Trophoblast cell (in vitro differentiated cells and primary cell): ENCODE results near the gene CXXC4.

Experiments used
- DNase-seq, 2 donors: peaks; one replicate each; pipeline ENCODE4 v3.0.0-alpha.2; 2016
- H2AFZ ChIP-seq: 2 replicates; pipeline ENCODE4 v1.6.1; 2013; ENCODE audit warnings: low read length, moderate library complexity, mild to moderate bottlenecking; ENCODE audit not compliant: insufficient read depth, poor library complexity
- H2AK5ac ChIP-seq: 2 replicates; pipeline ENCODE4 v1.6.1; 2013; ENCODE audit warnings: mild to moderate bottlenecking, low read length
- H2BK120ac ChIP-seq: 2 replicates; pipeline ENCODE4 v1.6.1; 2013; ENCODE audit warnings: low read length, mild to moderate bottlenecking, moderate library complexity; ENCODE audit not compliant: insufficient read depth, poor library complexity
- H2BK12ac ChIP-seq: 2 replicates; pipeline ENCODE4 v1.6.1; 2013; ENCODE audit warnings: mild to moderate bottlenecking, low read length, moderate library complexity
- H2BK5ac ChIP-seq: 2 replicates; pipeline ENCODE4 v1.6.1; 2013; ENCODE audit warnings: low read length, low read depth, moderate library complexity, mild to moderate bottlenecking; ENCODE audit not compliant: poor library complexity
- H3K14ac ChIP-seq: 2 replicates; pipeline ENCODE4 v1.6.1; 2013; ENCODE audit warnings: mild to moderate bottlenecking, low read length
- H3K18ac ChIP-seq: 2 replicates; pipeline ENCODE4 v1.6.1; 2013; ENCODE audit warnings: mild to moderate bottlenecking, low read length
- H3K23ac ChIP-seq: 2 replicates; pipeline ENCODE4 v1.6.1; 2013; ENCODE audit warnings: low read length
- H3K27ac ChIP-seq: 2 replicates; pipeline ENCODE4 v1.5.1; 2013; ENCODE audit warnings: low read depth, mild to moderate bottlenecking, inconsistent platforms, low read length, moderate library complexity
- H3K27me3 ChIP-seq: 2 replicates; pipeline ENCODE4 v1.6.1; 2013; ENCODE audit warnings: inconsistent platforms, mild to moderate bottlenecking, low read length, moderate library complexity; ENCODE audit not compliant: insufficient read depth
- H3K36me3 ChIP-seq, 2 experiments: 1 replicate in 1 of 2; 2 replicates in 1 of 2; pipeline ENCODE4 v1.6.1; 2013; ENCODE audit warnings: low read length in 2 of 2, mild to moderate bottlenecking in 2 of 2, moderate library complexity in 1 of 2; ENCODE audit not compliant: insufficient read depth in 2 of 2, control insufficient read depth in 1 of 2
- H3K4ac ChIP-seq: 2 replicates; pipeline ENCODE4 v1.6.1; 2013; ENCODE audit warnings: low read depth, mild to moderate bottlenecking, low read length, moderate library complexity
- H3K4me1 ChIP-seq, 2 experiments: 1 replicate in 1 of 2; 2 replicates in 1 of 2; pipeline ENCODE4 v1.6.1; 2013; ENCODE audit warnings: low read length in 2 of 2, mild to moderate bottlenecking in 2 of 2, moderate library complexity in 1 of 2; ENCODE audit not compliant: insufficient read depth in 2 of 2, control insufficient read depth in 1 of 2
- H3K4me2 ChIP-seq: 2 replicates; pipeline ENCODE4 v1.6.1; 2013; ENCODE audit warnings: inconsistent platforms, mild to moderate bottlenecking, low read length, moderate library complexity
- H3K4me3 ChIP-seq: 2 replicates; pipeline ENCODE4 v1.5.1; 2013; ENCODE audit warnings: mild to moderate bottlenecking, low read depth, low read length, inconsistent platforms
- H3K79me1 ChIP-seq: one replicate; pipeline ENCODE4 v1.6.1; 2013; ENCODE audit warnings: low read length
- H3K79me2 ChIP-seq: 2 replicates; pipeline ENCODE4 v1.6.1; 2013; ENCODE audit warnings: low read length, mild to moderate bottlenecking; ENCODE audit not compliant: control insufficient read depth, insufficient read depth, poor library complexity
- H3K9ac ChIP-seq: 2 replicates; pipeline ENCODE4 v1.6.1; 2013; ENCODE audit warnings: mild to moderate bottlenecking, low read length
- H3K9me3 ChIP-seq: 2 replicates; pipeline ENCODE4 v1.6.1; 2013; ENCODE audit warnings: low read depth, mild to moderate bottlenecking, control low read depth, inconsistent platforms, low read length; ENCODE audit not compliant: insufficient read depth
- H4K12ac ChIP-seq: 2 replicates; pipeline ENCODE4 v1.6.1; 2013; ENCODE audit warnings: low read depth, mild to moderate bottlenecking, low read length, moderate library complexity
- H4K8ac ChIP-seq: 2 replicates; pipeline ENCODE4 v1.6.1; 2013; ENCODE audit warnings: low read depth, mild to moderate bottlenecking, low read length, moderate library complexity
- H4K91ac ChIP-seq: one replicate; pipeline ENCODE4 v1.6.1; 2013; ENCODE audit warnings: low read depth, mild to moderate bottlenecking, low read length, moderate library complexity
- WGBS: extraction: QIAGEN DNeasy Blood & Tissue Kit; methylation state at CpG from one replicate; pipeline ENCODE4 v1.1.7; 2013; ENCODE audit warnings: missing lambda C conversion rate; ENCODE audit not compliant: insufficient read length, insufficient coverage; ENCODE audit errors: extremely low coverage; 5-methylcytosine and 5-hydroxymethylcytosine counted together

The CXXC4 gene

DNA sequence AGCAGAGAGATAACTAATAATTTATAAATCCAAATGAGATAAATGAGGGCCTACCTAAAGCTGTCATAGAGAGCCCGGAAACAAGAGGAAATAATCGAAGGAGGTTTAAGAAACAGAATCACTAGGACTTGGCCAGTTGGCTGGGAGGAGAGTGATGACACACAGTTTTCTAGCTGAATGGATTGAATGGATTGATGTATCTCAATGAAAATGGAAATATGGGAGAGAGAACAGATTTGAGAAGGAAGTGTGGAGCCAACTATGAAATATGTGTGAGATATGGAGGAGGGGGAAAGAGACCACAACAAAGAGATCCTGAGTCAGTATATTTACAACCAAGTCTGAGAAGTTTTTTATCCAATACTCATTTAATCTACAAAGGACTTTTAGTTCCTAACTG lies 35.7 kb upstream of the CXXC4 start:
- Histone ChIP-seq H3K79me2 (no peaks in the 10 kb centered on the region), H4K8ac (no peak overlapping the region), H2BK120ac (no peak overlapping the region), H3K27me3 (no peaks in the 10 kb centered on the region), H3K9me3 (no peaks in the 10 kb centered on the region), H3K9ac (no peak overlapping the region), H3K18ac (no peak overlapping the region), H3K79me1 (no peaks in the 10 kb centered on the region), H3K4ac (no peak overlapping the region), H4K12ac (no peak overlapping the region), H4K91ac (no peak overlapping the region), H3K27ac (no peak overlapping the region), H3K4me1 (no peaks in the 10 kb centered on the region), H3K36me3 (no peaks in the 10 kb centered on the region), H3K23ac (no peak overlapping the region), H3K14ac (no peak overlapping the region), H3K4me3 (no peak overlapping the region), H3K4me2 (no peak overlapping the region), H2AK5ac (no peak overlapping the region), H2BK12ac (no peak overlapping the region), H2BK5ac (no peak overlapping the region), H2AFZ (no peak overlapping the region)
- DNase-seq = no peak
- WGBS = no CpG with 5 or more reads among the region's 2 CpGs

GRCh38 chr4:104524591-104524990 lies 29.9 kb upstream of the CXXC4 start:
- Histone ChIP-seq H3K4me3 (no peak overlapping the region), H2AFZ (no peak overlapping the region), H2AK5ac (no peak overlapping the region), H4K12ac (no peak overlapping the region), H3K9ac (no peak overlapping the region), H4K91ac (no peak overlapping the region), H3K14ac (no peak overlapping the region), H3K79me1 (no peaks in the 10 kb centered on the region), H3K27me3 (no peaks in the 10 kb centered on the region), H3K4ac (no peak overlapping the region), H4K8ac (no peak overlapping the region), H3K23ac (no peak overlapping the region), H3K27ac (no peak overlapping the region), H2BK120ac (no peak overlapping the region), H2BK12ac (no peak overlapping the region), H3K4me1 (no peaks in the 10 kb centered on the region), H3K4me2 (no peak overlapping the region), H3K36me3 (no peaks in the 10 kb centered on the region), H3K18ac (no peak overlapping the region), H3K9me3 (no peaks in the 10 kb centered on the region), H2BK5ac (no peak overlapping the region), H3K79me2 (no peaks in the 10 kb centered on the region)
- WGBS = no CpG with 5 or more reads among the region's 1 CpG
- DNase-seq = no peak

DNA sequence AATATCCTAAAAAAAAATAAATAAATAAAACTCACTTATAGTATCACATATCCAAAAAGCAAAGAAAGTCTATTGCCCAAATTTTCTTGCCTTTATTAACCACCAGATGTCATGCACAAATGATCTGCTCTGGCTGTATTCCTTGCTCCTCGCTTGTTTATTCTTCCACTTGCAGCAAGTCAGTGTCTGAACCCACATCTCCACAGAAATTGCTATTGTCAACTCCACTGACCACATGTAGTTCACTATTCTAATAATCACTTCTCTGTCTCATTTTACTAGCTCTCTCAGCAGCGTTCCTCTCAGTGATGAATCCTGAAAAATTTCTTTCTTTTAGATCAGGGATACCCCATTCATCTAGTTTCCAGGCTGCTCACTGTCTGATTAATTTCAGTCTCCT lies 29.3 kb upstream of the CXXC4 start:
- H3K79me1 ChIP-seq = no peaks in the 10 kb centered on the region
- H3K27me3 ChIP-seq = no peaks in the 10 kb centered on the region
- no peak overlapping the region for H2BK120ac ChIP-seq
- no CpG with 5 or more reads among the region's 2 CpGs for WGBS
- H3K4me3 ChIP-seq = no peak overlapping the region
- H3K9me3 ChIP-seq = no peaks in the 10 kb centered on the region
- no peak overlapping the region for H4K91ac ChIP-seq
- no peaks in the 10 kb centered on the region for H3K36me3 ChIP-seq
- no peak overlapping the region for H4K12ac ChIP-seq
- H2BK12ac ChIP-seq = no peak overlapping the region
- H4K8ac ChIP-seq = no peak overlapping the region
- H2BK5ac ChIP-seq = no peak overlapping the region
- no peak overlapping the region for H2AFZ ChIP-seq
- no peak overlapping the region for H3K4ac ChIP-seq
- H3K9ac ChIP-seq = no peak overlapping the region
- no peak overlapping the region for H3K14ac ChIP-seq
- H3K79me2 ChIP-seq = no peaks in the 10 kb centered on the region
- H2AK5ac ChIP-seq = no peak overlapping the region
- H3K4me1 ChIP-seq = no peaks in the 10 kb centered on the region
- no peak for DNase-seq
- no peak overlapping the region for H3K4me2 ChIP-seq
- no peak overlapping the region for H3K23ac ChIP-seq
- no peak overlapping the region for H3K27ac ChIP-seq
- H3K18ac ChIP-seq = no peak overlapping the region

GRCh38 chr4:104519588-104519987 lies 24.9 kb upstream of the CXXC4 start:
- Histone ChIP-seq H3K79me2 (no peaks in the 10 kb centered on the region), H2AK5ac (no peak overlapping the region), H3K4me1 (no peaks in the 10 kb centered on the region), H2BK12ac (no peak overlapping the region), H3K4me2 (no peak overlapping the region), H2BK120ac (no peak overlapping the region), H3K9me3 (no peaks in the 10 kb centered on the region), H3K18ac (no peak overlapping the region), H2BK5ac (no peak overlapping the region), H3K79me1 (no peaks in the 10 kb centered on the region), H3K23ac (no peak overlapping the region), H4K8ac (no peak overlapping the region), H3K4ac (no peak overlapping the region), H4K12ac (no peak overlapping the region), H3K27me3 (no peaks in the 10 kb centered on the region), H3K36me3 (no peaks in the 10 kb centered on the region), H3K9ac (no peak overlapping the region), H2AFZ (no peak overlapping the region), H3K14ac (no peak overlapping the region), H3K27ac (no peak overlapping the region), H4K91ac (no peak overlapping the region), H3K4me3 (no peak overlapping the region)
- no peak for DNase-seq

DNA sequence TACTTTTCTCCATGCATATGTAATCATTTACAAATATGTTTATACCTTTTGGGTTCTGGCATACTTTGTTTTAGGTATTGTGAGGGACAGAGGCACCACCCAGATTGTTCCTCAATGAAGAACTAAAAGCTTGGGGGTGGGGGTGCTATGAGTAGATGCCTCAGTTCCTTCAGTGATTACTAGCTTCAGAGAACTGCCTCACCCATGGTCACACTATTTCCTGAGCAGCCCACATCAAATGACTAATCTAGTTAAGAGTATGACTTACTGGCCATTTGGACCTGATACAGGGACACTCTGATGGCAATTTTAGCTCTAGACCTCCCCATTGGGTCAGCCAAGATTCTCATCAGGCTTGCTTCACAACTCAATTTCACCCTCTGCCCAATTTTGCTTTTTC lies 22.2 kb upstream of the CXXC4 start:
- H2BK12ac ChIP-seq = no peak overlapping the region
- no peak overlapping the region for H3K4me3 ChIP-seq
- no peak for DNase-seq
- H2AFZ ChIP-seq = no peak overlapping the region
- H2BK120ac ChIP-seq = no peak overlapping the region
- H3K23ac ChIP-seq = no peak overlapping the region
- H3K27me3 ChIP-seq = no peaks in the 10 kb centered on the region
- H3K36me3 ChIP-seq = no peaks in the 10 kb centered on the region
- no peaks in the 10 kb centered on the region for H3K4me1 ChIP-seq
- H3K4ac ChIP-seq = no peak overlapping the region
- no peak overlapping the region for H2AK5ac ChIP-seq
- H2BK5ac ChIP-seq = no peak overlapping the region
- H3K9me3 ChIP-seq = no peaks in the 10 kb centered on the region
- H3K79me2 ChIP-seq = no peaks in the 10 kb centered on the region
- no peak overlapping the region for H3K9ac ChIP-seq
- no peak overlapping the region for H4K12ac ChIP-seq
- no peak overlapping the region for H3K18ac ChIP-seq
- H3K79me1 ChIP-seq = no peaks in the 10 kb centered on the region
- H4K8ac ChIP-seq = no peak overlapping the region
- H3K14ac ChIP-seq = no peak overlapping the region
- H3K27ac ChIP-seq = no peak overlapping the region
- no peak overlapping the region for H4K91ac ChIP-seq
- no peak overlapping the region for H3K4me2 ChIP-seq
